NCI-H226 (cell line): ENCODE measurements around the gene MLLT11.
"Not testable (repeated sequence)": the region's sequence is repeated elsewhere in the genome, so short reads cannot be mapped to it uniquely, and the experiment has no call there.

ENCODE experiments used
- DNase-seq: peaks from one replicate; pipeline ENCODE4 v3.0.0-alpha.2; 2015

MLLT11 gene

DNA sequence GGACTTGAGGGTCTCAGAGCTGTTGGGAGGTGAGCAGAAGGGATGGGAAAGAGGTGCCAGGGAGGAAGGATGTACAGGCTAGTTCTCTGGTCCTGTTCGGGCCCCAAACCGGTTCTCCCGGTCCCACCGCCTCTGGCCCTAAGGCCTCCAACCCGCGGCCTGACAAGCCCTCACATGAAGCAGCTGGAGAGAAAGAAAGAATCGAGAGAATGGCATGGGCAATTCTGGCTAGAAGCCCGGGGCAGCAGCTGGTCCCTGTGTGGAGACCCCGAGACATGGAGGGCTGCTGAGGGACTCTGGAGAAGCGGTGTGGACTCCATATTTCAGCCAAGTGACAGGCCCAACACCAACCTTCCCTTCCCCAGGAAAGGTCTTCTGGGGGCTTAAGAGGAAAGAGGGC lies 1.5 kb upstream of the MLLT11 start:
- DNase-seq = no peak

DNA sequence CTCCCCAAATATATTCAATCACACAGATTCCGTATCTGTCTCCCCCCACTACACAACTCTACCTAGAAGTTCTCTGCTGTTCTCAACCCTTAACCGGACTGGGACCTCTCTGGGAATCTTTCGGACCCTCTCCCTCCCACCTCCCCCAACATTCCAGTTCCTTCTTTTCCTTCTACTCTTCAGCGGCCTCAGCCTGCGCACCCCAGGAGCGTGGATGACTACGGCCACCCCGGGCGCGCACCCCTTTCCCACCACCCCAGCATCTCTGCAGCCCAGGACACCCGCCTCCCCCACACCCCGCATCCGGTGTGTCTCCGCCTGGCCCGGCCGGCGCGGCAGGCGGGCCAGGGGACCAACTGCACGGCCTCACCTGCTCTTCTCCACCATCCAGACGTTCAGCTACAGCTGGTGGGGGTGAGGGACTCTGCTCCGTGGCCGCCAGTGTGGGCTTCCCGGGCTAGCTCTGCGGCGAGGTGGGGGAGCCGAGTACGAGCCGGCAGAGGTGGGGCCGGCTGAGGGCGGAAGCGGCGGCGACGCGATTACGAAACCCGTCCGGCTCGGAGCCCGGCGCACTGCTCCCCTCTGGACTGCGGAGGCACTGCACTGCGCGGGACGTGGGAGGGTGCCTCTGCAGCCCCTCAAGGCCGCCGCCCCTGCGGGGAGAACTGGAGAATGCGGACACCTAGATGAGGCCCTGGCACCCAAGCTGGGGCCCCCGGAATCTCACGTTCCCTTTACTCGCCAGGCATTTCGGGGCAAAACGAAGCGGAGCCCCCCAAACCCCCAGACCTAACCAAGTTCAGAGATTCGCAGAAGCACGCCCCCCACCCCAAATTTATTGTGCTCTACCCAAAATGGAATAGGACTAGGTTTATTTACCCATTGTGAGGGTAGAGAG lies 839 bp upstream of the MLLT11 start, which contains the start of gene CDC42SE1:
Gene CDC42SE1, minus strand, starts transcription at position 514 of the 898 bp plus-strand sequence. CDS start 3,892 bp downstream, outside the sequence.
- peak; percentile 82 for DNase-seq

DNA sequence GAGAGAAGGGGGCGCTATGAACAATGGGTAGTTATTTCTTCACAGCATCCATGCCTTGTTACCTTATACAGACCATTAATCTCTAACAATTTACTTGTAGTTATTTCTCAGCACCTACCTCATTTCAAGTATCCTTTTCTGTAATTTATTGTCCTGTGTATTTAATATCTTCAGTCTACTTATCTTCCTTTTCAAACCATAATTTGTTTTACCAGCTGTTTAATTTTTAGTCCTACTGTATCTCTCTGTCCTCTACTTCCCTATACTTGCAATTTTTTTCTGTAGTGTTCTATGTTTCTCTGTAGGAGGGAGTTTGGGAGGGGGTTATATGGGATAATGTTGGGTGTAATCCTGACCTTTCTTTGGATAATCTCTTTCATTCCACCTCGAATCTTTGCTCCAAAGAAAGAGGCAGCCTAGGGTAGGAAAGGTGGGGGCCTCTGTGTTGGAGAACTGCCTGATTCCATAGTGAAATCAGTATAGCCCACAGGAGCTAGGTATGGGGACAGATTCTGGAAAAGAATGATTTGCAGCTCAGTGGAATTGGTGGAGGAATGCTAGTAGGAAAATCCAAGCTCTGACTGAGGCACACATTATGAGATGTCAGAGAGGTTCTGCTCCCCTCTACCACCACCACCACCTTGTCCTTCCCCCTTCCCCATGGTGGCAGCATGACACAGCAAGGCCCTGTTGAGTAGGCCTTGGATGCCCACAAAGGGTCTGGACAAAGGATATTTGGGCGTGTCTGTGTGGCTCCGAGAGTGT lies 642 bp downstream of the MLLT11 start:
- DNase-seq = no peak

DNA sequence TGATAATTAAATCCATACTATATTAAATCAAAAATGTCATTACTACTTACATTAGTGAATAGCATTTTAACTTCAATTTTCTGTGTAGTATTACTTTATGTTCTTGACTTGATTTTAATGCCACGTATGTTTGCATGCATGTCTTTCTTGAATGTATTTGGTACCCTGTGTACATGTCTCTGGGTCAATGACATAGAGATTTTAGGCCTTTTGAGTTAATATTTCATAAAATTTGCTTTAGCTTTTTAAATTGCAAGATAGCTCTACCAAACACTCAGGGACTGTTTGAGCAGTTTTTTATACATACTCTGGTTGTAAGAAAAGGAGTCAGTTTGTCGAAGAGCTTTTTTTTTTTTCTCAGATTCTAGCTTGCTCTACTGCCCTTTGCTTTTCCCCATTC lies 1.5 kb downstream of the MLLT11 start:
- no peak for DNase-seq

DNA sequence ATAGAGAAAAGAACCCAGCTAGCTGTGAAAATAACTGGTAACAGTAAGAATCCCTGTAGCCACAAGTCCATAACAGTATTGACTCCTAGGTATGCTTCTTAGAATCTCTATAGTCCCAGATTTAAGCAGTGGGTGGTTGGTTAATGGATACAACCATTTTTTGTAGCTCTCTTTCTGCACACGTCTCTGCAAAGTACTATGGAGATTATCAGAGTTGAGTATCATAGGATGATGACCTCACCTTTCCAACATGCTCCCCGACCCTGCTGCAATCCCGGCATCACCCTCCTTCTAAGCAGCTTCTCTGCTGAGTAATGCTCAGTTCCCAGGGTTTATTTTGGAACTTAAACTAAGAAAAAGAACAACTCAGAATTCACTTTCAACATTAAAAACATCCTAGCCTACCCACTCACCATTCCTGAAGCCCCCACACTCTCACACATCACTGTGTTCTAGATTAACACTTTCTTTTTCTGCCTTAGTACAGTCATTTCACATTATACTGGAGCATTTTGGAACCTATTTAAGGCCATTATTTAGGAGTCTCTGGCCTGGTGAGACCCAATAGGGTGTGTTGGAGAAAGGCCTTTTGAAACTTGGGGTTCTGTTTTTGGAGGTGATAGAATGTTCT lies 2.7 kb downstream of the MLLT11 start:
- peak; percentile 90 for DNase-seq

DNA sequence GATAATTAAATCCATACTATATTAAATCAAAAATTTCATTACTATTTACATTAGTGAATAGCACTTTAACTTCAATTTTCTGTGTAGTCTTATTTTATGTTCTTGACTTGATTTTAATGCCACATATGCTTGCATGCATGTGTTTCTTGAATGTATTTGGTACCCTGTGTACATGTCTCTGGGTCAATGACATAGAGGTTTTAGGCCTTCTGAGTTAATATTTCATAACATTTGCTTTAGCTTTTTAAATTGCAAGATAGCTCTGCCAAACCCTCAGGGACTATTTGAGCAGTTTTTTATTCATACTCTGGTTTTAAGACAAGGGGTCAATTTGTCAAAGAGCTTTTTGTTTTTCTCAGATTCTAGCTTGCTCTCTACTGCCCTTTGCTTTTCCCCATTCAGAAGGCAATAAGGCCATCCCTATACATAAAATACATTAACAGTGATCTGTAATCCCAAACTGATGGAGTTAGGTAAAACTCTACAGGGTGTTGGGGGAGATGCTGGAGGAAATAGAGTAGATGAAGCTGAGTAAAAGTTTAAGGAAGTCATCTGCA lies 5.0 kb downstream of the MLLT11 start:
- DNase-seq = no peak

DNA sequence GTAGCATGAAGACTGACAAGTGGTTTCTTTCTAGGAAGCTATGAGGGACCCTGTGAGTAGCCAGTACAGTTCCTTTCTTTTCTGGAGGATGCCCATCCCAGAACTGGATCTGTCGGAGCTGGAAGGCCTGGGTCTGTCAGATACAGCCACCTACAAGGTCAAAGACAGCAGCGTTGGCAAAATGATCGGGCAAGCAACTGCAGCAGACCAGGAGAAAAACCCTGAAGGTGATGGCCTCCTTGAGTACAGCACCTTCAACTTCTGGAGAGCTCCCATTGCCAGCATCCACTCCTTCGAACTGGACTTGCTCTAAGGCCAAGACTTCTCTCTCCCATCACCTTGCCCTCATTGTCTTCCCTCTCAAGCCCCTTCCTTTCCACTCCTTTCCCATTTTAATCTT lies 7.0 kb downstream of the MLLT11 start:
- DNase-seq = no peak

DNA sequence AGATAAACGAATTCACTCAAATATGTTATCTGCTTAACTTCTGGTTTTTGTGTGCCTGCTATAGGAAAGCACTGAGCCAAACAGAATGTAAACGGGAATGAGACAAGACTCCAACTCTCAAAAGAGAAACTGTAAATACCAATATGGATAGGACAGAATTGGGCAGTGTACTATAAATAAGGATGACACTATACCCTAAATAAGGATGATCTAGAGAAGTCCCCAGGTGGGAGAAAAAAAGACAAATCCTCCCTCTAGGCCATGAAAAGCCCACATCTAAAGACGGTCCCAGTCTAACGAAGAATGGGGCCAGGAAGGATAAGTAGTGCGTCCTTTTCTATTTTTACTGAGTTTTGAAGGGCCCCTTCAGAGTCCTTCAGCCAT lies 8.9 kb downstream of the MLLT11 start:
- DNase-seq = no peak

DNA sequence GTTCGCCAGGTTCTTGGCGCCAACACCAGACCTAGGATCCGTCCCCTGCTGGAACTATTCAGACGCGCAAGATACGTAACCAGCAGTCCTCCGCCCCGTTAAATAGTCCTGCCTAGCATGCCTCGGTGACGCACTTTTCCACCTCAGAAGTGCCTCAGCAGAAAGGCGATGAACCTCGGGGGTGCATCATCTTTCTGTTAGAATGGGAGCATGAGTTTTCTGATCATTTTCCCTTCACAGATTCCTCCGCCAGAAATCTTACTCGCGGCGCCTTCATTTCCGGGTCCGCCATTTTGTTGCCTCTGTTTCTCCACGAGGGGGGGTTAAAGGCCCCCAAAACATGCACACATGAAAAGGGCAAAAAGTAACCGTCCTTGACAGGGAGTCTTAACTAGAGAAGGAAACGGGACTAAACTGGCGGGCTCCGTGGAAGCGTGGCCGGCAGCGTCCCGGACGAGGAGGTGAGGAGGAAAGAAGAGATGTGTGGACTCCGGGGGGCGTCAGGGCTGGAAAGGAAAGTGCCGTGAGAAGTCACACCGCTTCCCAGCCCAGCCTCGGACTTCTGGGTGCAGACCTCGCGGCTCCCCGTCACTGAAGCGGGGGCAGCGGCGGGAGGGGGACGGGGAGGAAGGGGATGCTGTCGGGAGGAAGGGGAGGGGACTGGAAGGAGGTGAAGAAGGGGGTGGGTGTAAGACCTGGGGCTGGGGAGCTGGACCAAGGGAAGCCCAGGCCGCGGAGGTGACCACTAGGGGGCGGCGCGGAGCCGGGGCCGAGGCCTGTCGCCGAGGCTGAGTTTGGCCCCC lies 10.5 kb downstream of the MLLT11 start, which contains the start of gene GABPB2:
Gene GABPB2, plus strand, starts transcription at position 288 of the 803 bp plus-strand sequence. CDS start 17,429 bp downstream, outside the sequence.
- peak; percentile 94 for DNase-seq

DNA sequence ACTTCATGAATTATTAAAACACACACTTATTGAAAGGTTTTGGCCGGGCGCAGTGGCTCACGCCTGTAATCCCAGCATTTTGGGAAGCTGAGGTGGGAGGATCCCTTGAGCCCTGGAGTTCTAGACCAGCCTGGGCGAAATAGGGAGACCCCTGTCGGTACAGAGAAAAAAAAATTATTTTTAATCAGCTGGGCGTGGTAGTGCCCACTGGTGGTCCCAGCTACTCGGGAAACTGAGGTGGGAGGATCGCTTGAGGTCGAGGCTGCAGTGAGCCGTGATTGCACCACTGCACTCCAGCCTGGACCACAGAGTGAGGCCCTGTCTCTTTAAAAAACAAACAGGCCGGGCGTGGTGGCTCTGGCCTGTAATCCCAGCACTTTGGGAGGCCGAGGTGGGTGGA lies 12.0 kb downstream of the MLLT11 start:
- DNase-seq = no peak

DNA sequence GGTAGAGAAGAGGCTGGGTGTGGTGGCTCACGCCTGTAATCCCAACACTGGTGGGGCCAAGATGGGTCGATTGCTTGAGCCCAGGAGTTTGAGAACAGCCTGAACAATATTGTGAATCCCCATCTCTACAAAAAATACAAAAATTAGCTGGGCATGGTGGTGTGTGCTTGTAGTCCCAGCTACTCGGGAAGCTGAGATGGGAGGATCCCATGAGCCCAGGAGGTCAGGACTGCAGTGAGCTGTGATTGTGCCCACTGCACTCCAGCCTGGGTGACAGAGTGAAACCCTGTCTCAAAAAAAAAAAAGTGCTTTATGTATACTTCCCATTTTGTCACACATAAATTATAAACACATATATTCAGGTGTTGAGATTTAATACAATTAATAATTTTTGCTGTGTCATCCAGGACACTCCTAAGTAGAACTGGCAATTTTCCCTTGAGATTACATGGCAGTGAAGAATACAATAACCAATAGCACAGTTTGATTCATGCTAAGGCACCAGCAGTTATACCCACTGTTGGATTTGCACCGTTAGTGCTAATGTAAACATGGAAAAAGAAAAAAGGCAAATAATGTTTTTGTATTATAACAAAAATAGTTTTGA lies 25.9 kb downstream of the MLLT11 start:
- DNase-seq = no peak

DNA sequence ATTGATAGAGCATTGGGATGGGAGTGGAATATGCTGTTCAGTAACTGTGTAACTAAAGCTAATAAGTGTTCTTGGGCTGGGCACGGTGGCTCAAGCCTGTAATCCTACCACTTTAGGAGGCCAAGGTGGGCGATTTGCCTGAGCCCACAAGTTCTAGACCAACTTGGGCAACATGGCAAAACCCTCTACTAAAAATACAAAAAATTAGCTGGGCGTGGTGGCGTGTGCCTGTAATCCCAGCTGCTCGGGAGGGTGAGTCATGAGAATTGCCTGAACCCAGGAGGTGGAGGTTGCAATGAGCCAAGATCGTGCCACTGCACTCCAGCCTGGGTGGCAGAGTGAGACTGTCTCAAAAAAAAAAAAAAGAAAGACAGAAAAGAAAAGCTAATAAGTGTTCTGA lies 37.2 kb downstream of the MLLT11 start:
- DNase-seq = not testable (repeated sequence)

DNA sequence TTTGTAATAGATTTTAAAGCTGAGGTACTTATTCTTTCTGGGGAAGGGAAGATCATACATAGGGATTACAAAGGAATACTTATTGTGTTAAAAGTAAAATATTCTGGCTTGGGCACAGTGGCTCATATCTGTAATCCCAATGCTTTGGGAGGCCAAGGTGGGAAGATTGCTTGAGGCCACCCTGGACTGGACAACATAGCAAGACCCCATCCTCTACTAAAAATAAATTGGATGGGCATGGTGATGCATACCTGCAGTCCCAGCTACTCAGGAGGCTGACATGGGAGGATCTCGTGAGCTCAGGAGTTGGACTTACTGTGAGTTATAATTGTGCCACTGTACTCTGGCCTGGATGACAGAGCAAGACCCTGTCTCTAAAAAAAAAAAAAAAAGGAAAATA lies 37.9 kb downstream of the MLLT11 start:
- no peak for DNase-seq

DNA sequence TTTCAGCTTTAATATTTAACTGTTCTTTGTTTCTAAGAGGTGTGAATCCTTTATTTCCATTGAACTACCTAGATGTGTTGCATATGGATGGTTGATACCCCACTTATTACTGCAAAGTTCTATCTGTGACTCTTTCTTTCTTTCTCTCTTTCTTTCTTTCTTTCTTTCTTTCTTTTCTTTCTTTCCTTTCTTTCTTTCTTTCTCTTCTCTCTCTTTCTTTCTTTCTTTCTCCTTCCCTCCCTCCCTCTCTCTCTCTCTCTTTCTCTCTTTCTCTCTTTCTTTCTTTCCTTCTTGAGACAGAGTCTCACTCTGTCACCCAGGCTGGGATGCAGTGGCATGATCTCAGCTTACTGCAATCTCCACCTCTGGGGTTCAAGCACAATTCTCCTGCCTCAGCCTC lies 44.4 kb downstream of the MLLT11 start:
- DNase-seq = no peak

DNA sequence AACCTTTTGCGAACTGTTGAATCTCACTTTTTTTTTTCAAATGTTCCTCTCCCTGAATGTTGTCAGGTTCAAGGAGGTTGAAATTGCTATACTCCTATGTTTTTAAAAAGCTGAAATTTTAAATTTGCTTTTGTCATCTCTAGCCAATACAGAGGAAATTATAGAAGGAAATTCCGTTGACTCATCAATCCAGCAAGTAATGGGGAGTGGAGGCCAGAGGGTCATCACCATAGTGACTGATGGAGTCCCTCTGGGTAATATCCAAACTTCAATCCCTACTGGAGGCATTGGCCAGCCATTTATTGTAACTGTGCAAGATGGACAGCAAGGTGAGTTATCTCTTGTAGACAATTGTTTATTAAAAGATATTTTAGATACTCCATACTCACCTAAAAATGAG lies 46.7 kb downstream of the MLLT11 start:
- DNase-seq = peak; percentile 15

DNA sequence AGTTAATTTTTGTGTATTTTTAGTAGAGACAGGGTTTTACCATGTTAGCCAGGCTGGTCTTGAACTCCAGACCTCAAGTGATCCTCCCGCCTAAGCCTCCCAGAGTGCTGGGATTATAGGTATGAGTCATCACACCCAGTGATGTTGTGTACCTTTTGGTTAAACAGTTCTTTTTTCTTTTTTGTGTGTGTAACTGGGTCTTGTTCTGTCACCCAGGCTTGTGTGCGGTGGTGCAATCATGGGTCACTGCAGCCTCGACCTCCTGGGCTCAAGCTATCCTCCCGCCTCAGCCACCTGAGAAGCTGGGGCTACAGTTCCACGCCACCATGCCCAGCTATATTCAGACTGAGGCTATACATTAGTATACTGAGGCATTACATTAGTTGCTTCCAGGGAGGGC lies 48.1 kb downstream of the MLLT11 start:
- DNase-seq = no peak

DNA sequence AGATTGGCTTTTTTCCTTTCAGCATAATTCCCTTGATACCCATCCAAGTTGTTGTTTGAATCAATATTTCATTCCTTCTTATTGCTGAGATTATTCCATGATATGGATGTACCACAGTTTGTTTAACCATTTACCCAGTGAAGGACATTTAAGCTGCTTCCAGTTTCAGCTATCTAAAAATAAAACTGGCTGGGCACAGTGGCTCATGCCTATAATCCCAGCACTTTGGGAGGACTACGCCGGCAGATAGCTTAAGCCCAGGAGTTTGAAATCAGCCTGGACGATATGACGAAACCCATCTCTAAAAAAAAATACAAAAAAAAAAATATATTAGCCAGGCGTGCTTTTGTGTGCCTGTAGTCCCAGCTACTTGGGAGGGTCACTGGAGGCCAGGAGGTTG lies 53.7 kb downstream of the MLLT11 start:
- no peak for DNase-seq
